Measurements from ENCODE around the gene FDPS.
"Not testable (repeated sequence)": the region's sequence is repeated elsewhere in the genome, so short reads cannot be mapped to it uniquely, and the experiment has no call there.

FDPS gene

GRCh38 chr1:155324717-155325602 is 16.3 kb downstream of the FDPS start:
- peak; percentile 84 for DNase-seq (ENCODE audit: insufficient read length, low spot score)
- no peak for FAIRE-seq
- TF ChIP-seq, protein P1, sequence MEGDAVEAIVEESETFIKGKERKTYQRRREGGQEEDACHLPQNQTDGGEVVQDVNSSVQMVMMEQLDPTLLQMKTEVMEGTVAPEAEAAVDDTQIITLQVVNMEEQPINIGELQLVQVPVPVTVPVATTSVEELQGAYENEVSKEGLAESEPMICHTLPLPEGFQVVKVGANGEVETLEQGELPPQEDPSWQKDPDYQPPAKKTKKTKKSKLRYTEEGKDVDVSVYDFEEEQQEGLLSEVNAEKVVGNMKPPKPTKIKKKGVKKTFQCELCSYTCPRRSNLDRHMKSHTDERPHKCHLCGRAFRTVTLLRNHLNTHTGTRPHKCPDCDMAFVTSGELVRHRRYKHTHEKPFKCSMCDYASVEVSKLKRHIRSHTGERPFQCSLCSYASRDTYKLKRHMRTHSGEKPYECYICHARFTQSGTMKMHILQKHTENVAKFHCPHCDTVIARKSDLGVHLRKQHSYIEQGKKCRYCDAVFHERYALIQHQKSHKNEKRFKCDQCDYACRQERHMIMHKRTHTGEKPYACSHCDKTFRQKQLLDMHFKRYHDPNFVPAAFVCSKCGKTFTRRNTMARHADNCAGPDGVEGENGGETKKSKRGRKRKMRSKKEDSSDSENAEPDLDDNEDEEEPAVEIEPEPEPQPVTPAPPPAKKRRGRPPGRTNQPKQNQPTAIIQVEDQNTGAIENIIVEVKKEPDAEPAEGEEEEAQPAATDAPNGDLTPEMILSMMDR (IDR thresholded peaks at IDR 0.05; ENCODE audit: insufficient read depth, missing control alignments), result peak; percentile 44

- TF ChIP-seq, protein P1 (IDR thresholded peaks at IDR 0.05; ENCODE audit: insufficient read depth, missing control alignments), result no peak
- FAIRE-seq (no peak), DNase-seq (ENCODE audit: insufficient read length, low spot score) (no peak)
Observed at GRCh38 chr1:155325603-155325893, 16.9 kb downstream of the FDPS start.

DNA sequence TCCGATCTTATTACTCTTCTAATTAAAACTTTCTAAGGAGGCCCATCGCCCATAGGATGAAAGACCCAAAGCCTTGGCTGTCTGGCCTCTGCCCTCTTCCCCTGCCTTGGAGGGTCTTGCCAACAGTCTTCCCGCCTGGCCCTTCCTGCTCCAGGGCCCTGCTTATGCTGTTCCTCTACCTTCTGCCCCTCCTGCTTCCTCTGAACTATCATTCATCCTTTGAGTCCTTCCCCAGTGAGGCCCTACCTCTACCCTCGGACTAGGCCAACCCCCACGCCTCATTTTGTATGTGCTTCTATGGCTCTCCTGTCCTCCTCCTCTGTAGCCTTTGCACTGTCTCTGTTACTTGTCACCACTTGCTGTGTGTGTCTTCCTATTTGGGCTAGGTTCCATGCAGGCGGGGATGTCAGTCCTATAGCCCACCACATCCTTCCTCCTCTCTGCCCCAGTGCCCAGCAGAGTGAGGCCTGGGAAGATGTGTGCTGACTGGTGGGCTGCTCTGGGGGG is 17.4 kb downstream of the FDPS start:
- TF ChIP-seq, protein P1 (IDR thresholded peaks at IDR 0.05; ENCODE audit: insufficient read depth, missing control alignments), result no peak
- no peak for FAIRE-seq
- DNase-seq (ENCODE audit: insufficient read length, low spot score), result no peak

DNA sequence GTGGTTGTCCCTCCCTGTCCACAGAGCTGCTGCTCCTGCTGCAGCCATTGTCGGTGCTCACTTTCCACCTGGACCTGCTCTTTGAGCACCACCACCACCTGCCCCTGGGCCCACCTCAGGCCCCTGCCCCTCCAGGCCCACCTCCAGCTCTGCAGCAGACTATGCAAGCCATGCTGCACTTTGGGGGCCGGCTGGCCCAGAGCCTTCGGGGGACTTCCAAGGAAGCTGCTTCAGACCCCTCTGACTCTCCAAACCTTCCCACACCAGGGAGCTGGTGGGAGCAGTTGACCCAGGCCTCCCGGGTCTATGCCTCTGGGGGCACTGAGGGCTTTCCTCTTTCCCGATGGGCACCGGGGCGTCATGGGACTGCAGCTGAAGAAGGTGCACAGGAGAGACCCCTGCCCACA is 18.0 kb downstream of the FDPS start:
- FAIRE-seq (no peak), DNase-seq (ENCODE audit: insufficient read length, low spot score) (no peak)
- TF ChIP-seq, protein P1 (IDR thresholded peaks at IDR 0.05; ENCODE audit: insufficient read depth, missing control alignments), result no peak

GRCh38 chr1:155327981-155328380 is 19.3 kb downstream of the FDPS start:
- TF ChIP-seq, protein P1 (IDR thresholded peaks at IDR 0.05; ENCODE audit: insufficient read depth, missing control alignments), result no peak
- FAIRE-seq (no peak), DNase-seq (ENCODE audit: insufficient read length, low spot score) (no peak)

- not testable (repeated sequence) for DNase-seq (ENCODE audit: insufficient read length, low spot score); FAIRE-seq
Observed at GRCh38 chr1:155328856-155329255, 20.2 kb downstream of the FDPS start.

- no peak for DNase-seq (ENCODE audit: insufficient read length, low spot score)
- no peak for FAIRE-seq
- TF ChIP-seq, protein P1 (IDR thresholded peaks at IDR 0.05; ENCODE audit: insufficient read depth, missing control alignments), result no peak
Observed at GRCh38 chr1:155329980-155330598, 21.4 kb downstream of the FDPS start.
